T-cell (primary cell): Measurements from ENCODE around the gene TCEA2. TPM values are rescaled to one million over a fixed set of nuclear protein-coding genes. Genes with fewer than 3 reads are reported as not detected.

Experiments used
- ATAC-seq, 4 experiments: fragments of 200-7000 bp in 3 of 4; fragments of 150-1000 bp in 1 of 4; cut with Tn5 transposase; replicated peaks in 1 of 4; 1 replicate in 3 of 4; 2 replicates in 1 of 4; pipeline ENCODE4 v1.10.0; 2021; ENCODE audit warnings: moderate library complexity in 3 of 4, mild to moderate bottlenecking in 2 of 4, moderate number of reproducible peaks in 1 of 4
- CTCF ChIA-PET, 2 donors: fragments of 300-600 bp; sonication (Branson Sonifier 250); formaldehyde crosslinking; loops; one replicate each; lab custom pipeline; 2022; ENCODE audit warnings: antibody characterized with exemption in 2 of 2; lab: Charles Lee
- POLR2A ChIA-PET, 2 donors: fragments of 300-600 bp; sonication (Branson Sonifier 250); formaldehyde crosslinking; loops; one replicate each; lab custom pipeline; 2022; ENCODE audit warnings: antibody characterized with exemption in 2 of 2; lab: Charles Lee
- DNase-seq, 35 experiments: peaks; one replicate each; pipeline versions ENCODE4 v3.0.0 to v3.0.0-alpha.2; 2013 to 2023
- H3K27ac ChIP-seq: one replicate; pipeline ENCODE4 v1.5.1; 2013; ENCODE audit warnings: low read length
- H3K27me3 ChIP-seq, 2 experiments: replicated peaks in 1 of 2; 1 replicate in 1 of 2; 2 replicates in 1 of 2; pipeline versions ENCODE4 v1.6.1 to v1.7.0; 2013; ENCODE audit warnings: low read length in 1 of 2, mixed read lengths in 1 of 2; ENCODE audit not compliant: control insufficient read depth in 2 of 2, insufficient read depth in 2 of 2; ENCODE audit errors: extremely low read depth in 1 of 2
- H3K36me3 ChIP-seq, 2 donors: 1 replicate in 1 of 2; 2 replicates in 1 of 2; pipeline versions ENCODE4 v1.6.1 to v1.7.0; 2013; ENCODE audit warnings: low read length in 1 of 2; ENCODE audit not compliant: control insufficient read depth in 2 of 2, insufficient read depth in 1 of 2; ENCODE audit errors: extremely low read depth in 1 of 2
- H3K4me1 ChIP-seq, 2 experiments: 1 replicate in 1 of 2; 2 replicates in 1 of 2; pipeline versions ENCODE4 v1.6.1 to v1.7.0; 2013; ENCODE audit warnings: low read length in 2 of 2, mixed read lengths in 1 of 2; ENCODE audit not compliant: insufficient read depth in 2 of 2, control insufficient read depth in 1 of 2; ENCODE audit errors: extremely low read depth in 1 of 2
- H3K4me3 ChIP-seq, 2 donors: 1 replicate in 1 of 2; 2 replicates in 1 of 2; pipeline versions ENCODE4 v1.5.1 to v1.7.0; 2013; ENCODE audit warnings: mild to moderate bottlenecking in 2 of 2, low read length in 1 of 2, moderate library complexity in 1 of 2; ENCODE audit not compliant: control insufficient read depth in 1 of 2; ENCODE audit errors: extremely low read depth in 1 of 2
- H3K9me3 ChIP-seq: 2 replicates; pipeline ENCODE4 v1.7.0; 2013
- H3K27ac Mint-ChIP-seq, 2 donors: one replicate each; pipeline ENCODE4 v1.8.0; 2020 to 2021; ENCODE audit warnings: mild to moderate bottlenecking in 2 of 2, mixed read lengths in 2 of 2
- H3K27me3 Mint-ChIP-seq, 2 donors: one replicate each; pipeline ENCODE4 v1.8.0; 2021 to 2022; ENCODE audit warnings: mixed read lengths in 2 of 2
- H3K36me3 Mint-ChIP-seq: one replicate; pipeline ENCODE4 v1.8.0; 2021; ENCODE audit warnings: mixed read lengths
- H3K4me1 Mint-ChIP-seq, 3 donors: one replicate each; pipeline ENCODE4 v1.8.0; 2020 to 2022; ENCODE audit warnings: mixed read lengths in 3 of 3, mild to moderate bottlenecking in 1 of 3
- H3K4me3 Mint-ChIP-seq, 3 donors: one replicate each; pipeline ENCODE4 v1.8.0; 2020 to 2022; ENCODE audit warnings: mild to moderate bottlenecking in 3 of 3, mixed read lengths in 3 of 3, moderate library complexity in 3 of 3
- H3K9me3 Mint-ChIP-seq, 3 donors: one replicate each; pipeline ENCODE4 v1.8.0; 2020 to 2022; ENCODE audit warnings: mixed read lengths in 3 of 3
- WGBS: methylation state at CpG from one replicate; pipeline ENCODE4 v1.1.5; 2013; ENCODE audit warnings: missing lambda C conversion rate; ENCODE audit not compliant: insufficient coverage; 5-methylcytosine and 5-hydroxymethylcytosine counted together
- total RNA-seq, 35 experiments: library from RNA in 6 of 35; stranded (reverse) in 6 of 35; fragments of 120-200 nt in 1 of 35; gene quantifications; one replicate each; pipeline versions ENCODE4 v1.2.1 to v1.2.4 and lab custom pipeline; 2013 to 2026

Gene TCEA2
- total RNA-seq, 5 donors from 2014 or later (not counting 1 experiment from before 2014, with no cell fraction given) = 25.8 to 49.7 (median 40.1) TPM

- no peaks in the 10 kb centered on the region for H3K9me3 Mint-ChIP-seq
- POLR2A ChIA-PET = no interaction called here
- CTCF ChIA-PET = interaction anchor here in 1 of 2 donors (0.7 kb wide), 1 partner anchor 28 kb away, joined by 10 read pairs; no protein-coding TSS in a partner anchor
Measured at GRCh38 chr20:64074963-64075362, 12.0 kb downstream of the TCEA2 start.

DNA sequence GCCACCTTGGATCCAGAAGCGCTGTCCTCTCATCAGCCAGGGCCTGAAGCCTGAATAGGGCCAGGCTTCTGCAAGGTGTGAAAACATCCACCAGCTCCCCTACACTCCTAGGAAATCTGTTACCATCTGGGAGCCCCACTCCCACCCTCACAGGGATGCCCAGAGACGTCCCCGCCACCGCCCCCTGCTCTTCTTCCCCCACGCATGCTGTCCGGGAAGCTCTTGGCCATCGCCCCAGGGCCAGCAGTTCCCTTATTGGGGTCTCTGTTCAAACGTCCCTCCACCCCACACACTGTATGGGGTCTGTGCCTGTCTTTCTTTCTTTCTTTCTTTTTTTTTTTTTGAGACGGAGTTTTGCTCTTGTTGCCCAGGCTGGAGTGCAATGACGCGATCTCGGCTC lies 12.6 kb downstream of the TCEA2 start:
- no peak for ATAC-seq
- no peaks in the 10 kb centered on the region for H3K9me3 ChIP-seq
- Mint-ChIP-seq H3K4me1 (peaks cover 18 to 34% (median 25%) of the 10 kb centered on the region in 3 donors), H3K27ac (peak overlapping the region; percentile 22 to 43), H3K4me3 (peak overlapping the region in 1 of 3 donors; percentile 91), H3K36me3 (peaks cover 3% of the 10 kb centered on the region), H3K9me3 (no peaks in the 10 kb centered on the region), H3K27me3 (no peaks in the 10 kb centered on the region)
- ChIA-PET POLR2A (no interaction called here), CTCF (no interaction called here)
- no peaks in the 10 kb centered on the region for H3K27me3 ChIP-seq
- no peak overlapping the region for H3K4me3 ChIP-seq
- H3K4me1 ChIP-seq = peaks cover 13 to 51% of the 10 kb centered on the region in 2 experiments
- peaks cover 9 to 42% of the 10 kb centered on the region in 2 donors for H3K36me3 ChIP-seq
- no peak for DNase-seq
- no peak overlapping the region for H3K27ac ChIP-seq
- WGBS = 98% methylated on average over 7 of the region's 12 CpGs

More at GRCh38 chr20:64074963-64075362, 12.0 kb downstream of the TCEA2 start:
- H3K27me3 ChIP-seq = no peaks in the 10 kb centered on the region
- peak overlapping the region in 1 of 2 donors; percentile 22 for H3K27ac Mint-ChIP-seq
- H3K27ac ChIP-seq = no peak overlapping the region
- DNase-seq (no peak), ATAC-seq (no peak)
- H3K4me3 ChIP-seq = no peak overlapping the region
- no peaks in the 10 kb centered on the region for H3K27me3 Mint-ChIP-seq
- H3K4me3 Mint-ChIP-seq = no peak overlapping the region
- 99% methylated on average over 8 of the region's 8 CpGs for WGBS
- H3K4me1 Mint-ChIP-seq = peaks cover 13 to 29% (median 22%) of the 10 kb centered on the region in 3 donors
- no peaks in the 10 kb centered on the region for H3K9me3 ChIP-seq
- peaks cover 9 to 42% of the 10 kb centered on the region in 2 donors for H3K36me3 ChIP-seq
- H3K4me1 ChIP-seq = peaks cover 8 to 50% of the 10 kb centered on the region in 2 experiments
- H3K36me3 Mint-ChIP-seq = peaks cover 3% of the 10 kb centered on the region

- Histone ChIP-seq H3K9me3 (no peaks in the 10 kb centered on the region), H3K36me3 (peaks cover 9 to 42% of the 10 kb centered on the region in 2 donors), H3K4me3 (peak overlapping the region; percentile 90 to 97), H3K27me3 (no peaks in the 10 kb centered on the region), H3K4me1 (peaks cover 15 to 54% of the 10 kb centered on the region in 2 experiments), H3K27ac (peak overlapping the region; percentile 76)
- H3K4me1 Mint-ChIP-seq = peaks cover 25 to 34% (median 26%) of the 10 kb centered on the region in 3 donors
- no peaks in the 10 kb centered on the region for H3K27me3 Mint-ChIP-seq
- H3K9me3 Mint-ChIP-seq = no peaks in the 10 kb centered on the region
- CTCF ChIA-PET = no interaction called here
- H3K36me3 Mint-ChIP-seq = peaks cover 3% of the 10 kb centered on the region
- no peak for ATAC-seq
- peak overlapping the region; percentile 71 to 94 for H3K27ac Mint-ChIP-seq
- 88% methylated on average over 16 of the region's 22 CpGs for WGBS
- no peak for DNase-seq
- H3K4me3 Mint-ChIP-seq = peak overlapping the region in 2 of 3 donors; percentile 21 to 91
- POLR2A ChIA-PET = no interaction called here
Measured at GRCh38 chr20:64076061-64076997, 13.3 kb downstream of the TCEA2 start.

DNA sequence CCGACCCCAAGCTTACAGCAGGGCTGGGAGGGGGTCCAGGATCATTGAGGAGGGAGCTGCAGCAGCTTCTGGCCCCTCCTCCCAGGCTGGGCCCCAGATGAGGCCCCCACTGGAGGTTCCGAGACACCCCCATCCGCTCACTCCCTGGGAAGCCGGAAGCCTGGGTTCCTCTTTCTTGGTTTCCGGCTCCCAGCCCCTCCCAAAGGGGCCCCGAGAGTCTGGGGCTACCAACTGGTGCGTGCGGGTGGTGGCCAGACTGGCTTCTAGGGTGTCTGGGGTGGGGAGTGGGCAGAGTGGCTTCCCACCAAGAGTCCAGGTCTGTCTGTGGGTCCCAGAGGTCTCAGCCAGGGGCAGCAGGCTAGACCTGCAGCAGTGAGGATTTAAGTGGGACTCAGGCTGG lies 14.1 kb downstream of the TCEA2 start:
- peaks cover 18 to 56% of the 10 kb centered on the region in 2 experiments for H3K4me1 ChIP-seq
- no peaks in the 10 kb centered on the region for H3K9me3 ChIP-seq
- no peaks in the 10 kb centered on the region for H3K27me3 Mint-ChIP-seq
- ATAC-seq = peak in 2 of 4 experiments; percentile 10 to 21
- ChIA-PET POLR2A (no interaction called here), CTCF (no interaction called here)
- H3K4me3 ChIP-seq = peak overlapping the region; percentile 90 to 97
- no peaks in the 10 kb centered on the region for H3K9me3 Mint-ChIP-seq
- H3K27ac ChIP-seq = peak overlapping the region; percentile 76
- H3K27ac Mint-ChIP-seq = peak overlapping the region; percentile 89 to 94
- H3K4me3 Mint-ChIP-seq = peak overlapping the region; percentile 83 to 91 (median 88)
- WGBS = 10% methylated on average over 7 of the region's 8 CpGs
- peaks cover 9 to 38% of the 10 kb centered on the region in 2 donors for H3K36me3 ChIP-seq
- peak in 7 of 35 experiments; percentile 20 to 57 (median 31) for DNase-seq
- H3K4me1 Mint-ChIP-seq = peaks cover 31 to 36% (median 33%) of the 10 kb centered on the region in 3 donors
- peaks cover 3% of the 10 kb centered on the region for H3K36me3 Mint-ChIP-seq
- no peaks in the 10 kb centered on the region for H3K27me3 ChIP-seq

- H3K27me3 ChIP-seq = no peaks in the 10 kb centered on the region
- CTCF ChIA-PET = interaction anchor here in 1 of 2 donors (0.6 kb wide), 1 partner anchor 176 kb away, joined by 4 read pairs; no protein-coding TSS in a partner anchor
- 0% methylated on average over 7 of the region's 7 CpGs for WGBS
- peaks cover 7 to 34% of the 10 kb centered on the region in 2 donors for H3K36me3 ChIP-seq
- peak overlapping the region; percentile 90 to 97 for H3K4me3 ChIP-seq
- Mint-ChIP-seq H3K4me1 (peaks cover 34 to 37% (median 37%) of the 10 kb centered on the region in 3 donors), H3K27ac (peak overlapping the region; percentile 89 to 94), H3K4me3 (peak overlapping the region; percentile 83 to 91 (median 88)), H3K9me3 (no peaks in the 10 kb centered on the region), H3K27me3 (no peaks in the 10 kb centered on the region), H3K36me3 (peaks cover 3% of the 10 kb centered on the region)
- no peak for DNase-seq
- ATAC-seq = peak in 3 of 4 experiments; percentile 2 to 3 (median 2)
- peaks cover 20 to 60% of the 10 kb centered on the region in 2 experiments for H3K4me1 ChIP-seq
- POLR2A ChIA-PET = no interaction called here
- H3K9me3 ChIP-seq = no peaks in the 10 kb centered on the region
- H3K27ac ChIP-seq = peak overlapping the region; percentile 76
Measured at GRCh38 chr20:64077541-64077875, 14.5 kb downstream of the TCEA2 start.

GRCh38 chr20:64077876-64078551 lies 15.0 kb downstream of the TCEA2 start:
- peak; percentile 62 to 71 (median 68) for ATAC-seq
- Mint-ChIP-seq H3K27ac (peak overlapping the region; percentile 89 to 94), H3K36me3 (peaks cover 3% of the 10 kb centered on the region), H3K4me3 (peak overlapping the region; percentile 83 to 91 (median 88)), H3K27me3 (no peaks in the 10 kb centered on the region), H3K4me1 (peaks cover 37 to 42% (median 40%) of the 10 kb centered on the region in 3 donors), H3K9me3 (no peaks in the 10 kb centered on the region)
- H3K27ac ChIP-seq = peak overlapping the region; percentile 76
- peak overlapping the region; percentile 90 to 97 for H3K4me3 ChIP-seq
- peaks cover 0 to 3% of the 10 kb centered on the region in 2 experiments for H3K27me3 ChIP-seq
- ChIA-PET POLR2A (no interaction called here), CTCF (interaction anchor here in 1 of 2 donors (0.6 kb wide), 1 partner anchor 176 kb away, joined by 4 read pairs; no protein-coding TSS in a partner anchor)
- peaks cover 3 to 30% of the 10 kb centered on the region in 2 donors for H3K36me3 ChIP-seq
- WGBS = 0% methylated on average over 10 of the region's 15 CpGs
- H3K9me3 ChIP-seq = no peaks in the 10 kb centered on the region
- peak; percentile 53 to 80 (median 70) for DNase-seq
- peaks cover 23 to 65% of the 10 kb centered on the region in 2 experiments for H3K4me1 ChIP-seq
